Keratinocyte (primary cell): Measurements from ENCODE around the gene NPLOC4. TPM values are rescaled to one million over a fixed set of nuclear protein-coding genes. Genes with fewer than 3 reads are reported as not detected.

Experiments
- DNase-seq: peaks from one replicate; pipeline ENCODE4 v3.0.0-alpha.2; 2011; ENCODE audit warnings: low read depth, missing footprints, low spot score
- FAIRE-seq: peaks from 2 replicates; lab custom pipeline; 2011; peaks lifted over from hg19 to GRCh38; lab: Jason Lieb, UNC
- H2AFZ ChIP-seq: 2 replicates; pipeline ENCODE4 v1.6.0; 2012; ENCODE audit warnings: low read length, control low read depth, inconsistent platforms; ENCODE audit not compliant: control insufficient read depth
- H3K27ac ChIP-seq: 2 replicates; pipeline ENCODE4 v1.5.1; 2011; ENCODE audit warnings: low read length; ENCODE audit not compliant: control insufficient read depth, insufficient read depth
- H3K27me3 ChIP-seq: 3 replicates; pipeline ENCODE4 v1.6.0; 2011; ENCODE audit warnings: low read length; ENCODE audit not compliant: control insufficient read depth, insufficient read depth; ENCODE audit errors: extremely low read depth
- H3K36me3 ChIP-seq, 2 experiments: 2 replicates in 1 of 2; 3 replicates in 1 of 2; pipeline ENCODE4 v1.5.1; 2011; ENCODE audit warnings: low read length in 2 of 2, mild to moderate bottlenecking in 1 of 2; ENCODE audit not compliant: control insufficient read depth in 2 of 2, insufficient read depth in 2 of 2; ENCODE audit errors: extremely low read depth in 1 of 2
- H3K4me1 ChIP-seq: 3 replicates; pipeline ENCODE4 v1.5.1; 2011; ENCODE audit warnings: low read length; ENCODE audit not compliant: control insufficient read depth, insufficient read depth; ENCODE audit errors: extremely low read depth
- H3K4me2 ChIP-seq: 3 replicates; pipeline ENCODE4 v1.6.0; 2011; ENCODE audit warnings: low read depth, low read length; ENCODE audit not compliant: control insufficient read depth, insufficient read depth; ENCODE audit errors: extremely low read depth
- H3K4me3 ChIP-seq, 3 experiments: fragments of 200-600 bp in 1 of 3; sonication (generic) in 1 of 3; 2 replicates in 2 of 3; 3 replicates in 1 of 3; pipeline ENCODE4 v1.5.1; 2011 to 2016; ENCODE audit warnings: low read length in 3 of 3, mild to moderate bottlenecking in 3 of 3, control low read depth in 2 of 3, inconsistent platforms in 1 of 3, low read depth in 1 of 3, mixed read lengths in 1 of 3, mixed run types in 1 of 3, moderate library complexity in 1 of 3; ENCODE audit not compliant: control insufficient read depth in 2 of 3, insufficient read depth in 2 of 3; ENCODE audit errors: extremely low read depth in 1 of 3
- H3K79me2 ChIP-seq: 2 replicates; pipeline ENCODE4 v1.6.0; 2012; ENCODE audit warnings: low read length; ENCODE audit not compliant: control insufficient read depth, insufficient read depth
- H3K9ac ChIP-seq: 3 replicates; pipeline ENCODE4 v1.6.0; 2011; ENCODE audit warnings: low read length; ENCODE audit not compliant: control insufficient read depth, insufficient read depth; ENCODE audit errors: extremely low read depth
- H3K9me1 ChIP-seq: 3 replicates; pipeline ENCODE4 v1.6.0; 2011; ENCODE audit warnings: low read length; ENCODE audit not compliant: control insufficient read depth, insufficient read depth; ENCODE audit errors: extremely low read depth
- H3K9me3 ChIP-seq: 2 replicates; pipeline ENCODE4 v1.5.1; 2012; ENCODE audit warnings: low read depth, low read length; ENCODE audit not compliant: control insufficient read depth
- H4K20me1 ChIP-seq: 3 replicates; pipeline ENCODE4 v1.6.0; 2011; ENCODE audit warnings: low read length; ENCODE audit not compliant: control insufficient read depth, insufficient read depth; ENCODE audit errors: extremely low read depth
- CTCF ChIP-seq, 3 experiments: IDR thresholded peaks in 1 of 3; conservative IDR thresholded peaks in 1 of 3; optimal IDR thresholded peaks in 1 of 3; 2 replicates in 2 of 3; 3 replicates in 1 of 3; pipeline versions ENCODE3 to v1.5.1; 2011; ENCODE audit warnings: low read length in 3 of 3, mild to moderate bottlenecking in 3 of 3, moderate library complexity in 2 of 3, control low read depth in 1 of 3, inconsistent platforms in 1 of 3; ENCODE audit not compliant: insufficient read depth in 2 of 3; ENCODE audit errors: extremely low read depth in 1 of 3
- EZH2 ChIP-seq: IDR thresholded peaks from one replicate; pipeline ENCODE4 v1.6.1; 2012; ENCODE audit warnings: inconsistent platforms, mild to moderate bottlenecking, low read length, moderate library complexity
- dilution Hi-C: fragments of 300-500 bp; cut with MboI; formaldehyde crosslinking; loops from one replicate; pipeline ENCODE4 v1.7.0; 2020; ENCODE audit warnings: low sequenced_read_pairs; ENCODE audit not compliant: extremely low pct_ligation_motif_present
- polyA plus RNA-seq, 5 experiments: library from polyadenylated mRNA; depleted of rRNA in 3 of 5; stranded (reverse) in 3 of 5; stranded (forward) in 1 of 5; unstranded in 1 of 5; fragments of >200 nt; gene quantifications; 1 replicate in 1 of 5; 2 replicates in 3 of 5; 3 replicates in 1 of 5; pipeline versions ENCODE4 v1.2.1 to v1.2.3, GENCODE V29; 2011 to 2012; ENCODE audit warnings: missing spikeins in 2 of 5, low read depth in 1 of 5, low replicate concordance in 1 of 5

The NPLOC4 gene
- polyA plus RNA-seq, 1 donor (not counting 4 experiments of a cell fraction or from before 2014, with no cell fraction given): 64.0 TPM

- peaks cover 22% of the 10 kb centered on the region for H4K20me1 ChIP-seq
- peaks cover 77% of the 10 kb centered on the region for H3K79me2 ChIP-seq
- H3K4me1 ChIP-seq: peaks cover 32% of the 10 kb centered on the region
- no peak overlapping the region for H2AFZ ChIP-seq
- H3K9ac ChIP-seq: peak overlapping the region; percentile 83
- dilution Hi-C loops: no loop called here
- peak; percentile 54 for DNase-seq
- H3K27me3 ChIP-seq: no peaks in the 10 kb centered on the region
- H3K36me3 ChIP-seq: peaks cover 44 to 46% of the 10 kb centered on the region in 2 experiments
- FAIRE-seq: peak; percentile 78
- peak overlapping the region; percentile 93 for H3K27ac ChIP-seq
- TF ChIP-seq EZH2: no peak
- no peak for TF ChIP-seq CTCF (optimal IDR thresholded peaks at IDR 0.05 in 1 of 3, IDR thresholded peaks at IDR 0.05 in 1 of 3, conservative IDR thresholded peaks at IDR 0.05 in 1 of 3; ENCODE audit: extremely low read depth in 1 of 3, insufficient read depth in 2 of 3, low read length in 3 of 3)
- H3K9me3 ChIP-seq: no peaks in the 10 kb centered on the region
- peak overlapping the region; percentile 93 for H3K4me2 ChIP-seq
- H3K4me3 ChIP-seq: peak overlapping the region; percentile 77 to 99 (median 89)
- no peaks in the 10 kb centered on the region for H3K9me1 ChIP-seq
Observed at GRCh38 chr17:81685108-81685507, 48.2 kb upstream of the NPLOC4 start.

- H3K4me2 ChIP-seq: peak overlapping the region; percentile 93
Observed at GRCh38 chr17:81684442-81684911, 47.6 kb upstream of the NPLOC4 start.

More at GRCh38 chr17:81684442-81684911, 47.6 kb upstream of the NPLOC4 start:
- H3K9ac ChIP-seq: peak overlapping the region; percentile 83
- H3K27me3 ChIP-seq: no peaks in the 10 kb centered on the region
- no peak overlapping the region for H2AFZ ChIP-seq
- peak overlapping the region; percentile 93 for H3K27ac ChIP-seq
- dilution Hi-C loops: no loop called here
- DNase-seq: no peak
- peaks cover 32% of the 10 kb centered on the region for H3K4me1 ChIP-seq
- peak; percentile 60 for FAIRE-seq
- H4K20me1 ChIP-seq: peaks cover 22% of the 10 kb centered on the region
- H3K79me2 ChIP-seq: peaks cover 71% of the 10 kb centered on the region
- no peaks in the 10 kb centered on the region for H3K9me3 ChIP-seq
- peak overlapping the region; percentile 77 to 99 (median 89) for H3K4me3 ChIP-seq
- no peak for TF ChIP-seq EZH2
- TF ChIP-seq CTCF (optimal IDR thresholded peaks at IDR 0.05 in 1 of 3, IDR thresholded peaks at IDR 0.05 in 1 of 3, conservative IDR thresholded peaks at IDR 0.05 in 1 of 3; ENCODE audit: extremely low read depth in 1 of 3, insufficient read depth in 2 of 3, low read length in 3 of 3): no peak
- H3K36me3 ChIP-seq: peaks cover 40% of the 10 kb centered on the region in 2 experiments
- H3K9me1 ChIP-seq: no peaks in the 10 kb centered on the region
